NB4 (cell line): ENCODE measurements around the gene HS3ST1.

Source experiments
- POLR2A ChIP-seq: IDR thresholded peaks from 2 replicates; pipeline ENCODE4 v1.6.1; 2011; ENCODE audit warnings: mild to moderate bottlenecking; ENCODE audit not compliant: insufficient read length; ENCODE audit errors: extremely low read depth
- TF ChIP-seq, protein P1 (sequence below): IDR thresholded peaks from one replicate; pipeline ENCODE4 v1.5.1; 2012; ENCODE audit warnings: low read depth, low read length

DNA sequence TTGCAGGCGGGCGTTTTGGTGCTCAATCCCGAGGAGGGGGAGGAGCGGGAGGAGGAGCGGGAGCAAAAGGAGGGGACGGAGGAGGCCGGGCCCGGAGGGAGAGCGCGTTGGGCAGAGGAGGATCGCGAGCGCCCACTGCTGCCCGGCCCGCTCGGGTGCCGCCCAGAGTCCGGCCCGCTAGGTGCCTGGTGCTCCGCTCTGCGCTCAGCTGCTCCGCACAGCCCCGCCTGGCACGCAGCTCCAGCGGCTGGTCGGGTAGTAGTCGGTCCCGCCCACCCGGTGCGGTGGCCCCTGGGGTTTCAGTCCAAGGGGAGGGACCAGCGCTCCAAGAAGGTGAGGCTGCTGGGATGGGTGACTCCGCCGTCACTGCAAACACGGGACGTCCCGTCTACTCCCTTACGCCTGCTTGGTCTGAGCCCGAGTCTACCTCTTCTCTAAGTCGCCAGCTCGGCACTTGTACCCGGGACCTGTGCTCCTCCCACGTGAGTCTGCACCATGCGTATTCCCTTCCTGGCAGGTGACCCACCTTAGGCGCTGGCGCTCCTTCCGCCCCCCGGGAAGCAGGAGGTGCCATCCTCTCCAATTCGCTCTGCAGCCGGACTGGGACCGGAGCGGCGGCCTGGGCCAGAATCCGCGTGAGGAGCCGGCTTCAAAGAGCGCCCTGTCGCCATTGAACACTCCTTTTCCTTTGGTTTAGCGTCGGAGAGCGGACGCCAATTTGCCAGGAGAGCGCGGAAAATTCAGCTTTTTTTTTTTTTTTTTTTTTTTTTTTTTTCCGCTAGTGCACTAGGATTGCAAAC is 405 bp upstream of the HS3ST1 start:
- no peak for TF ChIP-seq POLR2A
- TF ChIP-seq, protein P1, sequence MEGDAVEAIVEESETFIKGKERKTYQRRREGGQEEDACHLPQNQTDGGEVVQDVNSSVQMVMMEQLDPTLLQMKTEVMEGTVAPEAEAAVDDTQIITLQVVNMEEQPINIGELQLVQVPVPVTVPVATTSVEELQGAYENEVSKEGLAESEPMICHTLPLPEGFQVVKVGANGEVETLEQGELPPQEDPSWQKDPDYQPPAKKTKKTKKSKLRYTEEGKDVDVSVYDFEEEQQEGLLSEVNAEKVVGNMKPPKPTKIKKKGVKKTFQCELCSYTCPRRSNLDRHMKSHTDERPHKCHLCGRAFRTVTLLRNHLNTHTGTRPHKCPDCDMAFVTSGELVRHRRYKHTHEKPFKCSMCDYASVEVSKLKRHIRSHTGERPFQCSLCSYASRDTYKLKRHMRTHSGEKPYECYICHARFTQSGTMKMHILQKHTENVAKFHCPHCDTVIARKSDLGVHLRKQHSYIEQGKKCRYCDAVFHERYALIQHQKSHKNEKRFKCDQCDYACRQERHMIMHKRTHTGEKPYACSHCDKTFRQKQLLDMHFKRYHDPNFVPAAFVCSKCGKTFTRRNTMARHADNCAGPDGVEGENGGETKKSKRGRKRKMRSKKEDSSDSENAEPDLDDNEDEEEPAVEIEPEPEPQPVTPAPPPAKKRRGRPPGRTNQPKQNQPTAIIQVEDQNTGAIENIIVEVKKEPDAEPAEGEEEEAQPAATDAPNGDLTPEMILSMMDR = no peak
